ENCODE data around the gene BRDT. TPM values are rescaled to one million over a fixed set of nuclear protein-coding genes. Genes with fewer than 3 reads are reported as not detected.

The BRDT gene
- total RNA-seq, 1 donor from 2014 or later = not detected

GRCh38 chr1:92051948-92052347 is 102.7 kb downstream of the BRDT start:
- DNase-seq (ENCODE audit: low spot score) = no peak
- no peak overlapping the region for H3K4me3 Mint-ChIP-seq (ENCODE audit: unreplicated experiment)
- peaks cover 4% of the 10 kb centered on the region for H3K4me1 Mint-ChIP-seq (ENCODE audit: unreplicated experiment)
- no peaks in the 10 kb centered on the region for H3K27me3 Mint-ChIP-seq (ENCODE audit: unreplicated experiment)
- no peak overlapping the region for H3K27ac Mint-ChIP-seq (ENCODE audit: unreplicated experiment)
- H3K36me3 Mint-ChIP-seq (ENCODE audit: low read depth, unreplicated experiment) = no peaks in the 10 kb centered on the region
- H3K9me3 Mint-ChIP-seq (ENCODE audit: unreplicated experiment) = no peaks in the 10 kb centered on the region
- no peak for TF ChIP-seq CTCF (IDR thresholded peaks at IDR 0.05; ENCODE audit: unreplicated experiment)

Other genes starting within 250 kb of the BRDT start
- gene TGFBR3, start 63.2 kb upstream of the BRDT start, total RNA-seq (ENCODE audit: unreplicated experiment) = 39.2 TPM
- gene EPHX4, start 80.6 kb downstream of the BRDT start, total RNA-seq (ENCODE audit: unreplicated experiment) = 3.2 TPM
- gene SETSIP, start 126.0 kb downstream of the BRDT start, total RNA-seq (ENCODE audit: unreplicated experiment) = 0.31 TPM
- gene BTBD8, start 130.9 kb downstream of the BRDT start, total RNA-seq (ENCODE audit: unreplicated experiment) = 4.0 TPM

Measured in endothelial cell (in vitro differentiated cells).